CD4-positive, CD25-positive, alpha-beta regulatory T cell (primary cell): ENCODE results near the gene ARL16. TPM values are rescaled to one million over a fixed set of nuclear protein-coding genes. Genes with fewer than 3 reads are reported as not detected.
A peak's percentile ranks its signal among the peaks of the same experiment; 100 is the strongest.

Experiments
- ATAC-seq, 2 donors: fragments of 150-1000 bp; cut with Tn5 transposase; one replicate each; pipeline ENCODE4 v1.10.0; 2021; ENCODE audit warnings: low read depth in 2 of 2, moderate number of reproducible peaks in 2 of 2, moderate library complexity in 1 of 2
- DNase-seq, 3 donors: peaks; one replicate each; pipeline versions ENCODE4 v3.0.0 to v3.0.0-alpha.2; 2012 to 2022; ENCODE audit warnings: mixed read lengths in 1 of 3
- H3K27ac ChIP-seq: one replicate; pipeline ENCODE4 v1.7.0; 2013; ENCODE audit warnings: mild to moderate bottlenecking, low read length; ENCODE audit not compliant: insufficient read depth, poor library complexity, severe bottlenecking
- H3K27me3 ChIP-seq: one replicate; pipeline ENCODE4 v1.7.0; 2013; ENCODE audit warnings: low read length; ENCODE audit not compliant: control insufficient read depth, insufficient read depth
- H3K36me3 ChIP-seq: one replicate; pipeline ENCODE4 v1.7.0; 2013; ENCODE audit warnings: mild to moderate bottlenecking, low read length, moderate library complexity; ENCODE audit not compliant: control insufficient read depth, insufficient read depth
- H3K4me1 ChIP-seq: 2 replicates; pipeline ENCODE4 v1.7.0; 2013; ENCODE audit warnings: mild to moderate bottlenecking, low read length; ENCODE audit not compliant: insufficient read depth, control insufficient read depth, poor library complexity, severe bottlenecking
- H3K4me3 ChIP-seq: one replicate; pipeline ENCODE4 v1.7.0; 2013; ENCODE audit warnings: low read depth, mild to moderate bottlenecking, low read length, moderate library complexity
- H3K9me3 ChIP-seq, 2 experiments: 1 replicate in 1 of 2; 2 replicates in 1 of 2; pipeline ENCODE4 v1.7.0; 2013; ENCODE audit warnings: low read length in 2 of 2, mild to moderate bottlenecking in 1 of 2, moderate library complexity in 1 of 2; ENCODE audit not compliant: control insufficient read depth in 2 of 2
- H3K27ac Mint-ChIP-seq, 3 donors: one replicate each; pipeline ENCODE4 v1.8.0; 2020 to 2022; ENCODE audit warnings: mild to moderate bottlenecking in 3 of 3, mixed read lengths in 3 of 3, moderate library complexity in 2 of 3
- H3K27me3 Mint-ChIP-seq: one replicate; pipeline ENCODE4 v1.8.0; 2022; ENCODE audit warnings: mild to moderate bottlenecking, mixed read lengths
- H3K36me3 Mint-ChIP-seq: one replicate; pipeline ENCODE4 v1.8.0; 2020; ENCODE audit warnings: mixed read lengths
- H3K4me1 Mint-ChIP-seq, 4 donors: one replicate each; pipeline ENCODE4 v1.8.0; 2020 to 2022; ENCODE audit warnings: mixed read lengths in 4 of 4, mild to moderate bottlenecking in 1 of 4
- H3K4me3 Mint-ChIP-seq, 4 donors: one replicate each; pipeline ENCODE4 v1.8.0; 2020 to 2022; ENCODE audit warnings: mild to moderate bottlenecking in 4 of 4, mixed read lengths in 4 of 4, moderate library complexity in 3 of 4
- H3K9me3 Mint-ChIP-seq, 7 donors: one replicate each; pipeline ENCODE4 v1.8.0; 2020 to 2022; ENCODE audit warnings: mixed read lengths in 7 of 7, mild to moderate bottlenecking in 3 of 7, moderate library complexity in 2 of 7
- polyA plus RNA-seq, 4 donors: library from polyadenylated mRNA; unstranded; fragments of 300-500 nt; fragmentation: Illumina TruSeq; gene quantifications; one replicate each; pipeline ENCODE4 v1.2.3, GENCODE V29; 2021
- total RNA-seq: library from RNA; stranded (reverse); gene quantifications from one replicate; pipeline ENCODE4 v1.2.3, GENCODE V29; 2022

The ARL16 gene, protein sequence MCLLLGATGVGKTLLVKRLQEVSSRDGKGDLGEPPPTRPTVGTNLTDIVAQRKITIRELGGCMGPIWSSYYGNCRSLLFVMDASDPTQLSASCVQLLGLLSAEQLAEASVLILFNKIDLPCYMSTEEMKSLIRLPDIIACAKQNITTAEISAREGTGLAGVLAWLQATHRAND
- total RNA-seq: 34.7 TPM
- polyA plus RNA-seq: 10 to 100 TPM; 24.7 to 27.7 (median 26.3) TPM

DNA sequence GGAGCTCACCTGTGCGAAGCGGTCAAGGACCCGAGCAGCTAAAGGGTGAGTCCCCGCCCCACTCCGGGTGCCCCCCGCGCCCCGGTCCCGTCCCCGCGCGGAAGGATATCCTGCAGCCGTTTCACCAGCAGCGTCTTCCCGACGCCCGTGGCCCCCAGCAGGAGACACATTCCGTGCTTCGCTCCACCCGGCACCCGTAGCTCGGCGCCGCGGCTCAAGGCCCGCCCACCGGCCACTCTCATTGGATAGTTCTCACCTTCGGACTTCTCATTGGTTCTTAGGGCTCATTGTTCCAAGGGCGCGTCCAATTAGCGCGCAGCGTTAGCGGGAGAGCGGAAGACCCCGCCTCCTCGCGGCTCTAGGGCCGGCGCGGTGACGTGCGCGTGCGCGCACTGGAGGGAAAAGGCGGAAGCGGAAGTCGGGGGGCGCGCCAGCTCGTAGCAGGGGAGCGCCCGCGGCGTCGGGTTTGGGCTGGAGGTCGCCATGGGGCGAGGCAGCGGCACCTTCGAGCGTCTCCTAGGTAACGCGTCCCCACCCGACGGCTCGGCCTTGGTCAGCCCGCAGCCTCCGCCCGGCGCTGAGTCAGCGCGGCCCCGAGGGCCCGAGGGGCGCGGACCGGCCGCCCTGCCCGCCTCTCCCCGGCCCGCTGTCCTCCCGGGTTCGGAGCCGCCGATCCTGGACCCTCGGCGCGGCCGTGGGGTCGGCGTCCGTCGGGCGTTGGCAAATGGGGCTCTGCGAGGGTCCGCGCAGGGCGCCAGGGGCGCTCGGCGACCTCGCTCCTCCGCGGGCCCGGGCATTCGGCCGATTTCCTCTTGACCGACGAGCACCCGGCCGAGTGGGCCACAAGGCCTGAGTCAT lies at the start of gene ARL16, which contains the start of gene HGS:
TSS of gene ARL16 (minus strand) at position 214 of the 858 bp plus-strand sequence. CDS start at position 170, 44 bp downstream.
TSS of gene HGS (plus strand) at position 428 of the 858 bp plus-strand sequence. CDS start at position 484, 56 bp downstream.
- peak; percentile 98 to 99 for ATAC-seq
- peaks cover 8% of the 10 kb centered on the region for H3K36me3 Mint-ChIP-seq
- no peaks in the 10 kb centered on the region for H3K9me3 Mint-ChIP-seq
- Histone ChIP-seq H3K27ac (peak within 1 kb of the TSS; percentile 68), H3K4me3 (peak within 1 kb of the TSS; percentile 89), H3K36me3 (peaks cover 25% of the 10 kb centered on the region), H3K27me3 (no peaks in the 10 kb centered on the region), H3K9me3 (no peaks in the 10 kb centered on the region), H3K4me1 (peaks cover 25% of the 10 kb centered on the region)
- peaks cover 5 to 50% (median 11%) of the 10 kb centered on the region in 4 donors for H3K4me1 Mint-ChIP-seq
- peak within 1 kb of the TSS; percentile 94 to 99 (median 95) for H3K27ac Mint-ChIP-seq
- H3K27me3 Mint-ChIP-seq: no peaks in the 10 kb centered on the region
- peak within 1 kb of the TSS; percentile 95 to 99 (median 98) for H3K4me3 Mint-ChIP-seq
- peak; percentile 96 to 99 (median 97) for DNase-seq

DNA sequence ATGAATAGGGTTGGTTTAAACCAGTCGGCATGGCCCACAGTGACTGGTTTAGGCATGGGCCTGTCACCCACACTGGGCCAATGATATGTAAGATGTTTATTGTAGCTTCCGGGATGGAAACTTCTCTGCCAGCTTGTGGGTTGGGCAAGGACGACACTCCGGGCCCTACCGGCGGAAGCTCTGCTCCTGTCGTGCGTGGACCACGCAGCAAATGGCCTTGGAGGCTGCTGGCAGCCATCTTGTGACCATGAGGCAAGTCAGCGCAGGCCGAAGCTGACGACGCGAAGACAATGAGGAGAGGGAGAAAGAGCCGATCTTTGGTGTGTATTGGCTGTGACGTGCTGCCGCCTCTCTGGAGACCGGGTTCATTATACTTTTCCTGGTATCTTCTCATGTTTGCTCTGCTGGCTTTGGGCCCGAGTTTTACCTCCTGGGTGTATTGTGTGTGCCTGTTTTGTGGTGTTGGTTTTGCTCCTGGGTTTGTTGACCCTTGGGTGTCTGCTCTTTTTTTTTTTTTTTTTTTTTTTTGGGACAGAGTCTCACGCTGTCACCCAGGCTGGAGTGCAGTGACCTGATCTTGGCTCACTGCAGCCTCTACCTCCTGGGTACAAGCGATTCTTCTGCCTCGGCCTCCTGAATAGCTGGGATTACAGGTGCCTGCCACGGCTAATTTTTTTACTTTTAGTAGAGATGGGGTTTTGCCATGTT lies 43.9 kb upstream of the ARL16 start:
- no peak overlapping the region for H3K4me3 Mint-ChIP-seq
- Histone ChIP-seq H3K4me3 (no peak overlapping the region), H3K27me3 (no peaks in the 10 kb centered on the region), H3K27ac (no peak overlapping the region), H3K36me3 (no peaks in the 10 kb centered on the region), H3K9me3 (no peaks in the 10 kb centered on the region), H3K4me1 (no peaks in the 10 kb centered on the region)
- peak overlapping the region in 1 of 3 donors; percentile 9 for H3K27ac Mint-ChIP-seq
- no peaks in the 10 kb centered on the region for H3K36me3 Mint-ChIP-seq
- H3K4me1 Mint-ChIP-seq: no peaks in the 10 kb centered on the region
- H3K9me3 Mint-ChIP-seq: peaks cover 0 to 1% (median 0%) of the 10 kb centered on the region in 7 donors
- ATAC-seq: no peak
- DNase-seq: no peak
- peaks cover 17% of the 10 kb centered on the region for H3K27me3 Mint-ChIP-seq

DNA sequence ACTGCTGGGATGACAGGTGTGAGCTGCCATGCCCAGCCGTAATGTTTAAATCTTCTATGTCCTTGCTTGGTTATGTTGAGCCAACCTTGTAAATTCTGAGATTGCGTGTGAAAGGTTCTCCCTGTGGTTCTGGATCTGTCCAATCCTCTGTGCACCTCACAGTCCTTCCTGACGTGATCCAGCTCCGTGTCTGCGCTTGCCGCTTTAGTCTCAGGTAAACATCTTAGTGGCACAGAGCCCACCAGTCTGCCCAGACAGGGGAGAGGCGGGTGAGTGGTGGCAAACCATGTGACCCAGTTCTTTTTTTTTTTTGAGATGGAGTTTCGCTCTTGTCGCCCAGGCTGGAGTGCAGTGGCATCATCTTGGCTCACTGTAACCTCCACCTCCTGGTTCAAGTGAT lies 42.4 kb upstream of the ARL16 start:
- no peaks in the 10 kb centered on the region for H3K9me3 ChIP-seq
- ATAC-seq: no peak

DNA sequence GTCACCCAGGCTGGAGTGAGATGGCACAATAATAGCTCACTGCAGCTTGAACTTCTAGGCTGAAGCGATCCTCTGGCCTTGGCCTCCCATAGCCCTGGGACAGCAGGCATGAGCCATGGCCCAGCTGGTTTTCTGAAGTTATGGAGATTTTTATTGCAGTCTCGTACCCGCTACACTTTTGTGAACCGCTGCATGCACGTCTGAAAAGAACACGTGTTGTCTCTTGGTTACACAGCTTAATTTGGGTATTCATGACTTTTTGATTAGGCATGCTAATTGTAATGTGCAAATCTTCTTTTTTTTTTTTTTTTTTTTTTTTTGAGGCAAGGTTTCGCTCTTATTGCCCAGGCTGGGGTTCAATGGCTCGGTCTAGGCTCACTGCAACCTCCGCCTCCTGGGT lies 41.8 kb upstream of the ARL16 start:
- H3K27ac Mint-ChIP-seq: no peak overlapping the region
- no peaks in the 10 kb centered on the region for H3K36me3 ChIP-seq
- H3K4me3 Mint-ChIP-seq: no peak overlapping the region
- H3K9me3 Mint-ChIP-seq: peaks cover 0 to 3% (median 0%) of the 10 kb centered on the region in 7 donors
- DNase-seq (no peak), ATAC-seq (no peak)
- H3K4me3 ChIP-seq: no peak overlapping the region
- no peaks in the 10 kb centered on the region for H3K4me1 Mint-ChIP-seq
- H3K9me3 ChIP-seq: no peaks in the 10 kb centered on the region
- H3K27me3 ChIP-seq: no peaks in the 10 kb centered on the region
- no peak overlapping the region for H3K27ac ChIP-seq
- no peaks in the 10 kb centered on the region for H3K4me1 ChIP-seq
- H3K27me3 Mint-ChIP-seq: peaks cover 14% of the 10 kb centered on the region
- H3K36me3 Mint-ChIP-seq: no peaks in the 10 kb centered on the region

More for the DNA sequence above, 42.4 kb upstream of the ARL16 start:
- H3K4me1 ChIP-seq: no peaks in the 10 kb centered on the region
- no peak overlapping the region for H3K27ac ChIP-seq
- H3K9me3 Mint-ChIP-seq: peaks cover 0 to 1% (median 0%) of the 10 kb centered on the region in 7 donors
- DNase-seq: no peak
- H3K36me3 Mint-ChIP-seq: no peaks in the 10 kb centered on the region
- H3K4me3 ChIP-seq: no peak overlapping the region
- H3K4me1 Mint-ChIP-seq: no peaks in the 10 kb centered on the region
- no peak overlapping the region for H3K4me3 Mint-ChIP-seq
- H3K27ac Mint-ChIP-seq: peak overlapping the region in 1 of 3 donors; percentile 66
- H3K27me3 Mint-ChIP-seq: peaks cover 14% of the 10 kb centered on the region
- no peaks in the 10 kb centered on the region for H3K36me3 ChIP-seq
- H3K27me3 ChIP-seq: no peaks in the 10 kb centered on the region

DNA sequence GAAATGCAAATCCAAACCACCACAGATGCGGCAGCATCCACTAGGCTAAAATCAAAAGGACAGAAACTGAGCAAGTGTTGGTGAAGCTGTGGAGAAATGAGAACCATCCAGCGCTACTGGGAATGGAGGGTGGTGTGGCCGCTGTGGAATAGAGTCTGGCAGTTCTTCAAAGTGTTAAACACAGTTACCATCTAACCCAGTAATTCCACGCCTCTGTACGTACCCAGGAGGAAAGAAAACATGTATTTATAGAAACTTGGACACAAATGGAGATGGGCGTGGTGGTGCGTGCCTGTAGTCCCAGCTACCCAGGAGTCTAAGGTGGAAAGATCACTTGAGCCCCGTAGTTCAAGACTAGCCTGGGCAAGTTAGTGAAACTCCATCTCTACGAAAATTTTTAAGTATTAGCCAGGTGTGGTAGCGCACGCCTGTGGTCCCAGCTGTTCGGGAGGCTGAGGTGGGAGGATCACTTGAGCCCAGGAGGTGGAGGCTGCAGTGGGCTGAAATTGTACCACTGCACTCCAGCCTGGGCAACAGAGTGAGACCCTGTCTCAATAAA lies 40.1 kb upstream of the ARL16 start:
- Histone ChIP-seq H3K9me3 (no peaks in the 10 kb centered on the region), H3K36me3 (no peaks in the 10 kb centered on the region), H3K27ac (no peak overlapping the region), H3K4me1 (no peaks in the 10 kb centered on the region), H3K27me3 (no peaks in the 10 kb centered on the region), H3K4me3 (no peak overlapping the region)
- no peak overlapping the region for H3K27ac Mint-ChIP-seq
- DNase-seq (no peak), ATAC-seq (no peak)
- H3K36me3 Mint-ChIP-seq: no peaks in the 10 kb centered on the region
- H3K9me3 Mint-ChIP-seq: peaks cover 0 to 3% (median 0%) of the 10 kb centered on the region in 7 donors
- peaks cover 14% of the 10 kb centered on the region for H3K27me3 Mint-ChIP-seq
- no peaks in the 10 kb centered on the region for H3K4me1 Mint-ChIP-seq
- no peak overlapping the region for H3K4me3 Mint-ChIP-seq

DNA sequence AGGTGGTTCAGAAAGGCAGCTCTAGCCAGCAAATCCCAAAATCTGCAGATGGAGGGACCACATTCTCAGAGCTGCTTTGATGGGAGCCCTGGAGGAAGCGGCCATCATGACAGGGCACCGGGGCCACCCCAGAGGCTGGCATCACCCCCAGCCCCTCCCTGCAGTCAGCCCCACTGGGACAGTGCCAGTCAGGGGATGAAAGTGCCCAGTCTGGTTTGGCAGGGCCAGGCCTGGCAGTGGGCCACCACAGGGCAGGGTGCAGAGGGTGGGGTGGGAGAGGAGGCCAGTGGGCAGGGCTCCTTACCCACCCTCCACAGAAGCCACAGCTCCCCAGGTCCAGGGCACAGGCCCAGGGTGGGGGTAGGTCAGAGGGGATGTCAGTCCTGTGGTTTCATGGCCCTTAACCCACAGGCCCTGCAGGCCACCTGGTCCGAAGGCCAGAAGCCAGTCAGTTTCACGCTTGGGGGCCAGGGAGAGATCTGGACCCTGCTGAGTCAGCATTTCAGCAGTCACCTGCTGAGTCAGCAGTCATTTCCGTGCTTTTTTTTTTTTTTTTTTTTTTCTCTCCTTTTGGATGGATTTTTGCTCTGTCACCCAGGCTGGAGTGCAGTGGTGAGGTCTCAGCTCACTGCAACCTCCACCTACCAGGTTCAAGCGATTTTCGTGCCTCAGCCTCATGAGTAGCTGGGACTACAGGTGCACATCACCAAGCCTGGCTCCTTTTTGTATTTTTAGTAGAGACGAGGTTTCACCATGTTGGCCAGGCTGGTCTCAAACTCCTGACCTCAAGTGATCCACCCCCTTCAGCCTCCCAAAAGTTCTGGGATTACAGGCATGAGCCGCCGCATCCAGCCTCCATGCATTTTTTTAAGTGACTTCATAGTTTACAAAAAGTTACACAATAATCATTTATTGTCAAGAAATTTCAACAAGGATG lies 38.9 kb upstream of the ARL16 start:
- Histone ChIP-seq H3K4me1 (no peaks in the 10 kb centered on the region), H3K9me3 (no peaks in the 10 kb centered on the region), H3K4me3 (no peak overlapping the region), H3K27me3 (no peaks in the 10 kb centered on the region), H3K36me3 (no peaks in the 10 kb centered on the region), H3K27ac (no peak overlapping the region)
- no peak overlapping the region for H3K27ac Mint-ChIP-seq
- no peak for DNase-seq
- ATAC-seq: no peak
- H3K4me3 Mint-ChIP-seq: no peak overlapping the region
- H3K27me3 Mint-ChIP-seq: peaks cover 14% of the 10 kb centered on the region
- H3K4me1 Mint-ChIP-seq: no peaks in the 10 kb centered on the region
- no peaks in the 10 kb centered on the region for H3K36me3 Mint-ChIP-seq
- H3K9me3 Mint-ChIP-seq: peaks cover 0 to 1% (median 0%) of the 10 kb centered on the region in 7 donors
